CD4-positive, alpha-beta T cell (primary cell): ENCODE results near the gene PYCARD. TPM values are rescaled to one million over a fixed set of nuclear protein-coding genes. Genes with fewer than 3 reads are reported as not detected.

Source experiments
- ATAC-seq: fragments of 200-7000 bp; cut with Tn5 transposase; one replicate; pipeline ENCODE4 v1.10.0; 2022; ENCODE audit warnings: mild to moderate bottlenecking; ENCODE audit not compliant: poor library complexity
- CTCF ChIA-PET: fragments of 350-600 bp; sonication (Branson Sonifier 250); formaldehyde crosslinking; loops from one replicate; lab custom pipeline; 2021; ENCODE audit warnings: antibody characterized with exemption, inconsistent platforms; lab: Charles Lee
- POLR2A ChIA-PET: fragments of 350-600 bp; sonication (Branson Sonifier 250); formaldehyde crosslinking; loops from one replicate; lab custom pipeline; 2021; ENCODE audit warnings: antibody characterized with exemption, inconsistent platforms; lab: Charles Lee
- DNase-seq, 14 experiments: peaks; one replicate each; pipeline ENCODE4 v3.0.0-alpha.2; 2013 to 2020; ENCODE audit warnings: mixed read lengths in 2 of 14
- H3K27ac ChIP-seq, 2 donors: one replicate each; pipeline versions ENCODE4 v1.5.1 to v1.7.0; 2013; ENCODE audit warnings: low read length in 2 of 2, low read depth in 1 of 2, mild to moderate bottlenecking in 1 of 2
- H3K27me3 ChIP-seq, 2 experiments: 1 replicate in 1 of 2; 2 replicates in 1 of 2; pipeline versions ENCODE4 v1.6.1 to v1.7.0; 2013; ENCODE audit warnings: low read length in 2 of 2, control low read depth in 1 of 2, mild to moderate bottlenecking in 1 of 2, moderate library complexity in 1 of 2; ENCODE audit not compliant: insufficient read depth in 2 of 2, control insufficient read depth in 1 of 2
- H3K36me3 ChIP-seq: one replicate; pipeline ENCODE4 v1.6.1; 2013; ENCODE audit warnings: low read length, control low read depth; ENCODE audit not compliant: insufficient read depth
- H3K4me1 ChIP-seq: one replicate; pipeline ENCODE4 v1.6.1; 2013; ENCODE audit warnings: low read length, control low read depth; ENCODE audit not compliant: insufficient read depth
- H3K4me3 ChIP-seq: one replicate; pipeline ENCODE4 v1.5.1; 2013; ENCODE audit warnings: mild to moderate bottlenecking, low read length, moderate library complexity
- H3K9me3 ChIP-seq, 2 experiments: 1 replicate in 1 of 2; 2 replicates in 1 of 2; pipeline versions ENCODE4 v1.6.1 to v1.7.0; 2013; ENCODE audit warnings: low read length in 2 of 2, mild to moderate bottlenecking in 2 of 2, control low read depth in 1 of 2, moderate library complexity in 1 of 2; ENCODE audit not compliant: control insufficient read depth in 1 of 2, insufficient read depth in 1 of 2
- H3K27ac Mint-ChIP-seq: one replicate; pipeline ENCODE4 v1.8.0; 2020; ENCODE audit warnings: mixed read lengths
- H3K27me3 Mint-ChIP-seq: one replicate; pipeline ENCODE4 v1.8.0; 2021; ENCODE audit warnings: mixed read lengths
- H3K36me3 Mint-ChIP-seq: one replicate; pipeline ENCODE4 v1.8.0; 2021; ENCODE audit warnings: low read depth, mixed read lengths
- H3K4me1 Mint-ChIP-seq: one replicate; pipeline ENCODE4 v1.8.0; 2021; ENCODE audit warnings: low read depth, mixed read lengths
- H3K4me3 Mint-ChIP-seq: one replicate; pipeline ENCODE4 v1.8.0; 2020; ENCODE audit warnings: mild to moderate bottlenecking, mixed read lengths
- H3K9me3 Mint-ChIP-seq: one replicate; pipeline ENCODE4 v1.8.0; 2020; ENCODE audit warnings: mixed read lengths
- intact Hi-C, 2 experiments: fragments of 100-400 bp; cut with DNase I in 1 of 2; cut with micrococcal nuclease in 1 of 2; formaldehyde crosslinking; loops; one replicate each; pipeline versions ENCODE4 v1.15.1 to v1.9.0; 2023 to 2025; cut with DNase I, micrococcal nuclease
- total RNA-seq, 174 experiments: library from RNA in 2 of 174; stranded (reverse) in 2 of 174; gene quantifications; one replicate each; pipeline ENCODE4 v1.2.3 and lab custom pipeline; 2021 to 2026
- TF ChIP-seq, protein P1 (sequence below): fragments of 200-600 bp; IDR thresholded peaks from one replicate; pipeline ENCODE4 v1.8.0; 2022; ENCODE audit warnings: antibody characterized with exemption, mild to moderate bottlenecking

PYCARD gene
- total RNA-seq, 2 experiments from 2014 or later: 8.1 to 8.5 TPM

DNA sequence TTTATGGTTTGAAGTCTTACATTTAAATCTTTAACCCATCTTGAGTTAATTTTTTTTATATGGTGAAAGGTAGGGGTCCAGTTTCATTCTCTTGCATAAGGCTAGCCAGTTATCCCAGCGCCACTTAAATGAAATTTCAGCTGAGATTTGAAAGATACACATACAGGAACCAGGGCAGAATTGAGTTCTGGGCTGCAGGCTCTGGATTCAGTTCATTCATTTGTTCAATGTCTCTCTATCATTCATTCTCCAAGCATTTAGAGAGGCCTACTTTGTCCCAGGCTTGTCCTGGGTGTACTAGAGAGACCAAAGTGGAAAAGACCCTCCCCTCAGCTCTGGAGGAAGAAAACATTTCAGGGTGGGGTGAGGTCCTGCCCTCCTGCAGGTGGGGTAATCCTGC, 10.8 kb upstream of the PYCARD start:
- H3K27me3 Mint-ChIP-seq: peaks cover 42% of the 10 kb centered on the region
- Histone ChIP-seq H3K36me3 (no peaks in the 10 kb centered on the region), H3K4me1 (peaks cover 25% of the 10 kb centered on the region), H3K9me3 (peaks cover 0 to 17% of the 10 kb centered on the region in 2 experiments), H3K27ac (no peak overlapping the region), H3K4me3 (no peak overlapping the region), H3K27me3 (peaks cover 37 to 41% of the 10 kb centered on the region in 2 experiments)
- TF ChIP-seq, protein P1, sequence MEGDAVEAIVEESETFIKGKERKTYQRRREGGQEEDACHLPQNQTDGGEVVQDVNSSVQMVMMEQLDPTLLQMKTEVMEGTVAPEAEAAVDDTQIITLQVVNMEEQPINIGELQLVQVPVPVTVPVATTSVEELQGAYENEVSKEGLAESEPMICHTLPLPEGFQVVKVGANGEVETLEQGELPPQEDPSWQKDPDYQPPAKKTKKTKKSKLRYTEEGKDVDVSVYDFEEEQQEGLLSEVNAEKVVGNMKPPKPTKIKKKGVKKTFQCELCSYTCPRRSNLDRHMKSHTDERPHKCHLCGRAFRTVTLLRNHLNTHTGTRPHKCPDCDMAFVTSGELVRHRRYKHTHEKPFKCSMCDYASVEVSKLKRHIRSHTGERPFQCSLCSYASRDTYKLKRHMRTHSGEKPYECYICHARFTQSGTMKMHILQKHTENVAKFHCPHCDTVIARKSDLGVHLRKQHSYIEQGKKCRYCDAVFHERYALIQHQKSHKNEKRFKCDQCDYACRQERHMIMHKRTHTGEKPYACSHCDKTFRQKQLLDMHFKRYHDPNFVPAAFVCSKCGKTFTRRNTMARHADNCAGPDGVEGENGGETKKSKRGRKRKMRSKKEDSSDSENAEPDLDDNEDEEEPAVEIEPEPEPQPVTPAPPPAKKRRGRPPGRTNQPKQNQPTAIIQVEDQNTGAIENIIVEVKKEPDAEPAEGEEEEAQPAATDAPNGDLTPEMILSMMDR: no peak
- H3K4me1 Mint-ChIP-seq: peaks cover 16% of the 10 kb centered on the region
- POLR2A ChIA-PET: interaction anchor here (0.8 to 3.3 kb wide), 2 partner anchors 11 to 12 kb away, joined by 4 to 24 read pairs; partner anchors contain the start of gene PYCARD
- H3K27ac Mint-ChIP-seq: no peak overlapping the region
- H3K9me3 Mint-ChIP-seq: no peaks in the 10 kb centered on the region
- H3K36me3 Mint-ChIP-seq: no peaks in the 10 kb centered on the region
- CTCF ChIA-PET: interaction anchor here (0.6 kb wide), 1 partner anchor 239 kb away, joined by 4 read pairs; no protein-coding TSS in a partner anchor
- peak overlapping the region; percentile 56 for H3K4me3 Mint-ChIP-seq
- ATAC-seq (no peak), DNase-seq (no peak)
- intact Hi-C loops: no loop called here

DNA sequence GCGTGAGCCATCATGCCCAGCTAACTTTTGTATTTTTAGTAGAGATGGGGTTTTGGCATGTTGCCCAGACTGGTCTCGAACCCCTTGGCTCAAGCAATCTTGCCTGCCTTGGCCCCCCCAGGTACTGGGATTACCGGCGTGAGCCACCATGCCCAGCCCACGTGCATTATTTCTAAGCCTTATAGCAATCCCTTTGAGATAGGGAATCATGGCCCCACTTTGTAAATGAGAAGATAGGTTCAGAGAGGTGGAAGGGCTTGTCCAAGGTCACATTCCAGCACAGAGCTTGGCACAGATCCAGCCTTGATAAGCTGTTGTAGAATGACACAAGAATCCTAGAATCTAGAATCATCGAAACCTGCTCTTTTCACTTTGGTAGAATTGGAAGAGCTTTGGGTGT, 4.2 kb upstream of the PYCARD start:
- Mint-ChIP-seq H3K36me3 (peaks cover 6% of the 10 kb centered on the region), H3K9me3 (no peaks in the 10 kb centered on the region), H3K27ac (no peak overlapping the region), H3K27me3 (no peaks in the 10 kb centered on the region), H3K4me3 (peak overlapping the region; percentile 30), H3K4me1 (peaks cover 14% of the 10 kb centered on the region)
- no peak for ATAC-seq
- intact Hi-C loops: loop anchor here in 1 of 2 experiments (10.0 kb wide), 3 partner anchors 62 to 668 kb away; partner anchors contain the start of genes ZNF267 and ZNF843
- no peak for DNase-seq
- CTCF ChIA-PET: no interaction called here
- POLR2A ChIA-PET: no interaction called here
- peaks cover 11% of the 10 kb centered on the region for H3K4me1 ChIP-seq
- TF ChIP-seq, protein P1: no peak
- H3K36me3 ChIP-seq: no peaks in the 10 kb centered on the region
- H3K27ac ChIP-seq: no peak overlapping the region
- no peak overlapping the region for H3K4me3 ChIP-seq
- H3K9me3 ChIP-seq: no peaks in the 10 kb centered on the region
- H3K27me3 ChIP-seq: no peaks in the 10 kb centered on the region

DNA sequence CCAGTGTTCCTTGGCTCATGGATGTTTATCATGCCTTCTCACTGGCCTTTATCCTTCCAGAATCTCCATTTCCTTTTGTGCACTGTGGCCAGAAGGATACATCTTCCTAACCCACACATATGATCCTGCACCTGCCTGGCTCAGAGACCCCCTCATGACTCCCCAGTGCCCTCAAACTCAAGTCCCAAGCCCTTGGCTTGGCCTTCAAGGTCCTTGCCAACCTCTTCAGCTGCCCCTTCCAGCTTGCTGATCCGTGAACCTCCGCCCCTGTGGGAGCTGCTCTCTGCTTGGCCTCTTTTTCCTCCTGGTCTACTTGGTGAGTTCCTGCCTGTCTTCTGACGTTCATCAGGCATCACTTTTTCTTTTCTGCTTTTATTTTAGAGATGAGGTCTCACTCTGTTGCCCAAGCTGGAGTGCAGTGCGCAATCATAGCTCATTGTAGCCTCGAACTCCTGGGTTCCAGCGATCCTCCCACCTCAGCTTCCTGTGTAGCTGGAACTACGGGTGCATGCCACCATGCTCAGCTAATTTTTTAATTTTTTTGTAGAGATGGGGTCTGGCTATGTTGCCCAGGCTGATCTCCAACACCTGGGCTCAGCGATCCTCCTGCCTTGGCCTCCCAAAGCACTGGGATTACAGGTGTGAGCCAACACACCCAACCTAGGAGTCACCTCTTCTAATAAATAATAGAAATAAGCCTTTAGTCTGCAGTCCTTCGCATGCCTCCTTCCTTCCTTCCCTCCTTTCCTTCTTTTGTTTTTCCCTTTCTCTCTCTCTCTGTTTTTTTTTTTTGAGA, 2.5 kb upstream of the PYCARD start:
- H3K27me3 ChIP-seq: no peaks in the 10 kb centered on the region
- no peaks in the 10 kb centered on the region for H3K27me3 Mint-ChIP-seq
- peaks cover 30% of the 10 kb centered on the region for H3K4me1 Mint-ChIP-seq
- no peak for DNase-seq
- no peaks in the 10 kb centered on the region for H3K9me3 ChIP-seq
- no peak overlapping the region for H3K27ac ChIP-seq
- ChIA-PET CTCF (no interaction called here), POLR2A (interaction anchor here (0.7 to 5.9 kb wide), 2 partner anchors 26 to 63 kb away, joined by 3 to 119 read pairs; partner anchors contain the start of gene FUS)
- H3K27ac Mint-ChIP-seq: no peak overlapping the region
- H3K36me3 ChIP-seq: no peaks in the 10 kb centered on the region
- H3K4me3 ChIP-seq: no peak overlapping the region
- ATAC-seq: no peak
- peak overlapping the region; percentile 43 for H3K4me3 Mint-ChIP-seq
- H3K9me3 Mint-ChIP-seq: no peaks in the 10 kb centered on the region
- intact Hi-C loops: loop anchor here (5.0 to 10.0 kb wide), 4 partner anchors 60 to 670 kb away; partner anchors contain the start of genes ZNF843 (in 2 of the 2) and ZNF267 (in 1 of the 2)
- TF ChIP-seq, protein P1: no peak
- H3K36me3 Mint-ChIP-seq: peaks cover 13% of the 10 kb centered on the region
- peaks cover 28% of the 10 kb centered on the region for H3K4me1 ChIP-seq
